Activated T-cell treated with anti-CD3 and anti-CD28 coated beads, Interleukin-2, amount 50 U/mL, for 4 hours (primary cell): ENCODE data around the gene ECT2. TPM values are rescaled to one million over a fixed set of nuclear protein-coding genes. Genes with fewer than 3 reads are reported as not detected.
"Not testable (repeated sequence)": the region's sequence is repeated elsewhere in the genome, so short reads cannot be mapped to it uniquely, and the experiment has no call there.

Experiments
- ATAC-seq, 2 donors: fragments of 200-7000 bp; cut with Tn5 transposase; one replicate each; pipeline ENCODE4 v1.10.0; 2021
- DNase-seq: peaks from one replicate; pipeline ENCODE4 v3.0.0-alpha.2; 2020
- H3K27me3 Mint-ChIP-seq: one replicate; pipeline ENCODE4 v1.8.0; 2021; ENCODE audit warnings: low read depth, mixed read lengths
- H3K36me3 Mint-ChIP-seq: one replicate; pipeline ENCODE4 v1.8.0; 2022; ENCODE audit warnings: mixed read lengths; ENCODE audit not compliant: insufficient read depth
- H3K4me1 Mint-ChIP-seq: one replicate; pipeline ENCODE4 v1.8.0; 2021; ENCODE audit warnings: low read depth, mixed read lengths
- H3K4me3 Mint-ChIP-seq: one replicate; pipeline ENCODE4 v1.8.0; 2021; ENCODE audit warnings: mild to moderate bottlenecking, moderate library complexity, mixed read lengths
- H3K9me3 Mint-ChIP-seq: one replicate; pipeline ENCODE4 v1.8.0; 2021; ENCODE audit warnings: mixed read lengths
- total RNA-seq, 3 donors: library from RNA; stranded (reverse); gene quantifications; one replicate each; pipeline ENCODE4 v1.2.1, GENCODE V29; 2021

The ECT2 gene
- total RNA-seq, 3 donors from 2014 or later = 8.6 to 11.0 (median 10.2) TPM

DNA sequence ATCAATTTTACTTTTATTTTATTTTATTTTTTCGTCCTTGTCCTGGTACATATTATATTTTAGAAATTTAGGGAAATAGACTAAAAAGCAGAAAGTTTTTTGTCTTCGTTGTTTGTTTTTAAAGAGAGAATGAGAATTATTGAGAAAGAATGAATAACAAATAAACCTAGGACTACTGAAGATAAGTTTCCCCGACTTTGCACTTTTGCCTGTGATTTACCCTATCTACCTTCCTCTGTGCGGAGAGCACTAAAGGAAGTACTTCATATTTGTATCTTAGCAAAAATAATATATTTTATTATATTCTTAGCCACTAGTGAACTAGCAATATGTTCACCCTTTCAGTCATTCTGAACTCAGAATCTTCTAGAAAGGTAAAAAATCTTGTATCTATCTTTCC is 60.6 kb downstream of the ECT2 start:
- H3K4me3 Mint-ChIP-seq = no peak overlapping the region
- DNase-seq (no peak), ATAC-seq (no peak)
- no peaks in the 10 kb centered on the region for H3K9me3 Mint-ChIP-seq
- no peaks in the 10 kb centered on the region for H3K27me3 Mint-ChIP-seq
- no peaks in the 10 kb centered on the region for H3K4me1 Mint-ChIP-seq
- H3K36me3 Mint-ChIP-seq = peaks cover 4% of the 10 kb centered on the region

DNA sequence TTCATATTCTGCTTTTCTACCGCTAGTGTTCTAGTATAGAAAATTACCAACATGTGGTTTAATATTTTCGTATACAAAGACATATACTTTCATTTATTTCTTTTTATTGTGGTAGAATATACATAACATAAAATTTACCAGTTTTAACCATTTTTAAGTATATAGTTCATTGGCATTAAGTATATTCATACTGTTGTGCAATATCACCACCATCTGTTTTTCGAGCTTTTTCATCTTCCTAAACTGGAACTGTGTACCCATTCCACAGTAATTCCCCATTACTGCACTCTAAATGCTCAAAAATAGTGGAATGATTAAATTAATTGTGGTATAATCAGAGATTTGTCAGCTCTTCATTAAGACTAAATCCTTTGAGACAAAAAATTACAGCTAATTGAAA is 62.9 kb downstream of the ECT2 start:
- Mint-ChIP-seq H3K36me3 (no peaks in the 10 kb centered on the region), H3K9me3 (no peaks in the 10 kb centered on the region), H3K27me3 (no peaks in the 10 kb centered on the region), H3K4me3 (no peak overlapping the region), H3K4me1 (no peaks in the 10 kb centered on the region)
- DNase-seq (no peak), ATAC-seq (no peak)

- no peaks in the 10 kb centered on the region for H3K27me3 Mint-ChIP-seq
- no peak overlapping the region for H3K4me3 Mint-ChIP-seq
- no peak for DNase-seq
- H3K4me1 Mint-ChIP-seq = no peaks in the 10 kb centered on the region
- H3K9me3 Mint-ChIP-seq = no peaks in the 10 kb centered on the region
- no peak for ATAC-seq
- H3K36me3 Mint-ChIP-seq = no peaks in the 10 kb centered on the region
Observed at GRCh38 chr3:172814738-172815137, 64.2 kb downstream of the ECT2 start.

- H3K4me3 Mint-ChIP-seq = no peak overlapping the region
- H3K9me3 Mint-ChIP-seq = no peaks in the 10 kb centered on the region
- H3K27me3 Mint-ChIP-seq = no peaks in the 10 kb centered on the region
- ATAC-seq (no peak), DNase-seq (no peak)
- no peaks in the 10 kb centered on the region for H3K4me1 Mint-ChIP-seq
- no peaks in the 10 kb centered on the region for H3K36me3 Mint-ChIP-seq
Observed at GRCh38 chr3:172815857-172816256, 65.3 kb downstream of the ECT2 start.

GRCh38 chr3:172816281-172816680 is 65.8 kb downstream of the ECT2 start:
- H3K36me3 Mint-ChIP-seq = no peaks in the 10 kb centered on the region
- DNase-seq = no peak
- H3K27me3 Mint-ChIP-seq = no peaks in the 10 kb centered on the region
- ATAC-seq = no peak
- H3K9me3 Mint-ChIP-seq = no peaks in the 10 kb centered on the region
- no peaks in the 10 kb centered on the region for H3K4me1 Mint-ChIP-seq
- H3K4me3 Mint-ChIP-seq = no peak overlapping the region

DNA sequence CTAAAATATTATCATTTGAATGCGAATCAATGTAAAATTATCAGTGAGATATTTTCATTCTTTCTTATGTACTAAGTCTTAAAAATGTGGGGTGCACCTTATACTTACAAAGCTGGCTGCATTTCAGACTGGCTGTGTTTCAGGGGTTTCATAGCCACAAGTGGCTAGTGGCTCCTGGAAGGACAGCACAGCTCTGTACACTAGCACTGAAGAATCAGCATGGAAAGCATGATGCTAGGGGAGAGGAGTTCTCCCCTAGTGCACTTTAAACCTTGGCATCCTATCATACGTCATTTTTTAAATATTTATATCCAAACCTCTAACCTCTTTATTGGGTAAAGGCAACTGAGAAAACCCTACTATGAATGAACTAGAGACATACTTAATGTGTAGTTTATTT is 66.4 kb downstream of the ECT2 start:
- no peaks in the 10 kb centered on the region for H3K4me1 Mint-ChIP-seq
- H3K9me3 Mint-ChIP-seq = no peaks in the 10 kb centered on the region
- no peaks in the 10 kb centered on the region for H3K36me3 Mint-ChIP-seq
- H3K27me3 Mint-ChIP-seq = no peaks in the 10 kb centered on the region
- ATAC-seq (no peak), DNase-seq (no peak)
- no peak overlapping the region for H3K4me3 Mint-ChIP-seq

- H3K9me3 Mint-ChIP-seq = peaks cover 7% of the 10 kb centered on the region
- ATAC-seq = no peak
- no peaks in the 10 kb centered on the region for H3K36me3 Mint-ChIP-seq
- no peak for DNase-seq
- H3K4me3 Mint-ChIP-seq = no peak overlapping the region
- H3K4me1 Mint-ChIP-seq = no peaks in the 10 kb centered on the region
- H3K27me3 Mint-ChIP-seq = no peaks in the 10 kb centered on the region
Observed at GRCh38 chr3:172820492-172820891, 70.0 kb downstream of the ECT2 start.

DNA sequence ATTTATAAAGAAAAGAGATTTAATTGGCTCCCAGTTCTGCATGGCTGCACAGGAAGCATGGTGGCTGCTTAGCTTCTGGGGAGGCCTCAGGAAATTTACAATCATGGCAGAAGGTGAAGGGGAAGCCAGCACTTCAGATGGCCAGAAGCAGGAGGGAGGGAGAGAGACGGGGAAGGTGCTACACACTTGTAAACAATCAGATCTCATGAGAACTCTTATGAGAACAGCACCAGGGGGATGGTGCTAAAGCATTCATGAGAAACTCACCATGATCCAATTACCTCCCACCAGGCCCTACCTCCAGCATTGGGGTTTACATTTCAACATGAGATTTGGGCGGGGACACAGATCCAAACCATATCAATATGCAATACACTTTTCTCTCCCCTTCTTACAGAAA is 73.7 kb downstream of the ECT2 start:
- no peak for ATAC-seq
- no peak for DNase-seq
- Mint-ChIP-seq H3K9me3 (peaks cover 20% of the 10 kb centered on the region), H3K36me3 (no peaks in the 10 kb centered on the region), H3K4me3 (no peak overlapping the region), H3K4me1 (no peaks in the 10 kb centered on the region), H3K27me3 (no peaks in the 10 kb centered on the region)

- not testable (repeated sequence) for ATAC-seq, H3K36me3 Mint-ChIP-seq, H3K4me3 Mint-ChIP-seq, H3K27me3 Mint-ChIP-seq, DNase-seq, H3K4me1 Mint-ChIP-seq
- H3K9me3 Mint-ChIP-seq = peaks cover 20% of the 10 kb centered on the region
Observed at GRCh38 chr3:172827231-172827630, 76.7 kb downstream of the ECT2 start.

GRCh38 chr3:172832983-172833382 is 82.5 kb downstream of the ECT2 start:
- Mint-ChIP-seq H3K4me1 (no peaks in the 10 kb centered on the region), H3K4me3 (no peak overlapping the region)

DNA sequence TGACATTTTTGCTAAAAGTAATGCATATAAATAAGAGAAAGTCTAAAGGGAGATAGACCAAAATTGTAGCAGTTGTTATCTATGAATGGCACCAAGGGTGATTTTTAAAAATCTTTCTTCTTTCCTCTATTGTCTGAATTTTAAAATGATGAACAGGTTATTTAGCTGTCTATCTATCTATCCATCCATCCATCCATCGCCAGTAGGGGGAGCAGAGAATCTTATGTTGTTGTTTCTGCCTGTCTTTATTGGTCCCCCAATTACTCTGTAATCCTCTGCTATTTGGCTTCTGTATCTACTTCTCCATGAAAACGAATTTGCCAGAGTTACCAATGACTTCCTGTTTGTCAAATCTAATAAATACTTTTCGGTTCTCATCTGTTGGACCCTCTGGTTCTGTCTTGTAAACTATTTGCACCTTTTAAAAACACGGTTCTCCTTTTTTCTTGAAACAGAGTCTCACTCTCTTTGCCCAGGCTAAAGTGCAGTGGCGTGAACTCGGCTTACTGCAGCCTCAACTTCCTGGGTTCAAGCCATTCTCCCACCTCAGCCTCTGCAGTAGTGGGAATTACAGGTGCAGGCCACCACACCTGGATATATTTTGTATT is 86.0 kb downstream of the ECT2 start:
- DNase-seq (no peak), ATAC-seq (no peak)
- H3K9me3 Mint-ChIP-seq = no peaks in the 10 kb centered on the region
- H3K36me3 Mint-ChIP-seq = no peaks in the 10 kb centered on the region
- no peak overlapping the region for H3K4me3 Mint-ChIP-seq
- peaks cover 3% of the 10 kb centered on the region for H3K27me3 Mint-ChIP-seq
- H3K4me1 Mint-ChIP-seq = no peaks in the 10 kb centered on the region

More at GRCh38 chr3:172832983-172833382, 82.5 kb downstream of the ECT2 start:
- H3K27me3 Mint-ChIP-seq = peaks cover 3% of the 10 kb centered on the region
- DNase-seq = no peak
- no peaks in the 10 kb centered on the region for H3K9me3 Mint-ChIP-seq
- no peak for ATAC-seq
- H3K36me3 Mint-ChIP-seq = no peaks in the 10 kb centered on the region

GRCh38 chr3:172839679-172840078 is 89.2 kb downstream of the ECT2 start:
- Mint-ChIP-seq H3K9me3 (no peaks in the 10 kb centered on the region), H3K4me1 (no peaks in the 10 kb centered on the region), H3K36me3 (no peaks in the 10 kb centered on the region), H3K4me3 (no peak overlapping the region), H3K27me3 (peaks cover 10% of the 10 kb centered on the region)
- no peak for ATAC-seq
- DNase-seq = no peak

GRCh38 chr3:172840463-172840862 is 89.9 kb downstream of the ECT2 start:
- no peak for DNase-seq
- Mint-ChIP-seq H3K36me3 (no peaks in the 10 kb centered on the region), H3K4me1 (no peaks in the 10 kb centered on the region), H3K9me3 (no peaks in the 10 kb centered on the region), H3K4me3 (no peak overlapping the region), H3K27me3 (peaks cover 12% of the 10 kb centered on the region)
- no peak for ATAC-seq

GRCh38 chr3:172840913-172841312 is 90.4 kb downstream of the ECT2 start:
- Mint-ChIP-seq H3K27me3 (peaks cover 12% of the 10 kb centered on the region), H3K4me1 (no peaks in the 10 kb centered on the region), H3K36me3 (no peaks in the 10 kb centered on the region), H3K4me3 (no peak overlapping the region), H3K9me3 (no peaks in the 10 kb centered on the region)
- ATAC-seq (no peak), DNase-seq (no peak)

GRCh38 chr3:172844428-172844827 is 93.9 kb downstream of the ECT2 start:
- ATAC-seq (no peak), DNase-seq (no peak)
- Mint-ChIP-seq H3K9me3 (no peaks in the 10 kb centered on the region), H3K4me1 (no peaks in the 10 kb centered on the region), H3K27me3 (peaks cover 14% of the 10 kb centered on the region), H3K4me3 (no peak overlapping the region), H3K36me3 (no peaks in the 10 kb centered on the region)

- no peak for ATAC-seq
- no peak for DNase-seq
- H3K9me3 Mint-ChIP-seq = no peaks in the 10 kb centered on the region
- H3K4me1 Mint-ChIP-seq = no peaks in the 10 kb centered on the region
- H3K27me3 Mint-ChIP-seq = peaks cover 14% of the 10 kb centered on the region
- H3K4me3 Mint-ChIP-seq = no peak overlapping the region
- H3K36me3 Mint-ChIP-seq = no peaks in the 10 kb centered on the region
Observed at GRCh38 chr3:172846103-172846561, 95.6 kb downstream of the ECT2 start.
